ENCODE data around the gene TMPRSS9. TPM values are rescaled to one million over a fixed set of nuclear protein-coding genes. Genes with fewer than 3 reads are reported as not detected.

The TMPRSS9 gene
- total RNA-seq (2016; rRNA removed; fragmentation: Illumina TruSeq; extraction: Trizol) (1.4 and 2.5 TPM in 2 replicates), polyA plus RNA-seq (2011; rRNA removed) (5.2 and 11.1 TPM in 2 replicates), polyA minus RNA-seq (2011; rRNA and poly(A)+ RNA removed; ENCODE audit: low replicate concordance) (4.8 TPM in 1 of 2 replicates, not detected in the other), Bru-seq, nascent RNA (percentile 30 among the genes with signal in this experiment), BruChase-seq, experiment 1, labeled RNA remaining after a 6-hour chase (percentile 35 among the genes with signal in this experiment), BruChase-seq, experiment 2, labeled RNA remaining after a 2-hour chase (percentile 30 among the genes with signal in this experiment)
- 0.62 and 1.7 TPM in 2 replicates for total RNA-seq (2016; cell fraction: cytosol; rRNA removed; fragmentation: Illumina TruSeq; extraction: Trizol; ENCODE audit: low read depth)
- 1.4 and 2.0 TPM in 2 replicates for total RNA-seq (2016; cell fraction: insoluble cytoplasmic fraction; rRNA removed; fragmentation: Illumina TruSeq; extraction: Trizol)
- 0.99 and 1.0 TPM in 2 replicates for total RNA-seq (2016; cell fraction: membrane; rRNA removed; fragmentation: Illumina TruSeq; extraction: Trizol)
- 0.81 and 3.7 TPM in 2 replicates for total RNA-seq (2016; cell fraction: nucleus; rRNA removed; fragmentation: Illumina TruSeq; extraction: Trizol)
- polyA plus RNA-seq (2011; cell fraction: cytosol; rRNA removed) = 2.1 and 2.3 TPM in 2 replicates
- polyA plus RNA-seq (2011; cell fraction: nucleus; rRNA removed) = 54.9 and 71.6 TPM in 2 replicates
- polyA plus RNA-seq (2012) = 5.1 and 14.1 TPM in 2 replicates
- polyA plus RNA-seq (2016; cell fraction: cytosol; fragmentation: Illumina TruSeq; extraction: Trizol; ENCODE audit: low read depth) = 0.45 and 0.55 TPM in 2 replicates
- 1.1 and 1.2 TPM in 2 replicates for polyA plus RNA-seq (2016; cell fraction: insoluble cytoplasmic fraction; fragmentation: Illumina TruSeq; extraction: Trizol; ENCODE audit: low read depth)
- polyA plus RNA-seq (2016; cell fraction: membrane; fragmentation: Illumina TruSeq; extraction: Trizol; ENCODE audit: low read depth) = 0.57 and 0.72 TPM in 2 replicates
- polyA plus RNA-seq (2016; cell fraction: nucleus; fragmentation: Illumina TruSeq; extraction: Trizol; ENCODE audit: insufficient read depth, low read depth) = 3.4 and 5.2 TPM in 2 replicates
- polyA minus RNA-seq (2011; cell fraction: cytosol; rRNA and poly(A)+ RNA removed) = 1.7 and 2.6 TPM in 2 replicates
- polyA minus RNA-seq (2011; cell fraction: nucleus; rRNA and poly(A)+ RNA removed) = 10.8 and 12.4 TPM in 2 replicates
- long read RNA-seq, experiment 1, partial matches to known transcripts = 4 of 9 reads
- long read RNA-seq, experiment 1, other reads (novel, unspliced or antisense) = 5 of 9 reads
- long read RNA-seq, experiment 2, partial matches to known transcripts = 6 of 9 reads
- long read RNA-seq, experiment 2, other reads (novel, unspliced or antisense) = 3 of 9 reads

- Histone ChIP-seq H3K9me3 (ENCODE audit: low read length) (no peaks in the 10 kb centered on the region), H2AFZ (ENCODE audit: low read length) (no peak within 1 kb of the TSS), H3K79me2 (ENCODE audit: insufficient read depth, low read length) (no peaks in the 10 kb centered on the region), H3K4me3 (replicated peaks in 1 of 3; ENCODE audit: insufficient read depth in 1 of 3, low read depth in 2 of 3, low read length in 3 of 3) (no peak within 1 kb of the TSS), H3K9ac (ENCODE audit: insufficient read depth, low read depth, low read length) (no peak within 1 kb of the TSS), H3K27ac (ENCODE audit: extremely low read length, insufficient read depth, low read length) (no peak within 1 kb of the TSS), H3K4me1 (ENCODE audit: insufficient read depth, low read length) (no peaks in the 10 kb centered on the region), H3K36me3 (replicated peaks in 1 of 2; ENCODE audit: control insufficient read depth in 1 of 2, insufficient read depth in 2 of 2, low read length in 2 of 2) (no peaks in the 10 kb centered on the region), H4K20me1 (ENCODE audit: insufficient read depth, low read length) (no peaks in the 10 kb centered on the region; the same call in 1 of the 2 replicates), H3K4me2 (ENCODE audit: low read depth, low read length) (no peak within 1 kb of the TSS), H3K27me3 (ENCODE audit: control insufficient read depth in 1 of 2, insufficient read depth in 2 of 2, low read length in 2 of 2) (peaks cover 8 to 47% of the 10 kb centered on the region in 2 experiments)
- DNase-seq (ENCODE audit: low spot score) = no peak
- TF ChIP-seq, protein P1, sequence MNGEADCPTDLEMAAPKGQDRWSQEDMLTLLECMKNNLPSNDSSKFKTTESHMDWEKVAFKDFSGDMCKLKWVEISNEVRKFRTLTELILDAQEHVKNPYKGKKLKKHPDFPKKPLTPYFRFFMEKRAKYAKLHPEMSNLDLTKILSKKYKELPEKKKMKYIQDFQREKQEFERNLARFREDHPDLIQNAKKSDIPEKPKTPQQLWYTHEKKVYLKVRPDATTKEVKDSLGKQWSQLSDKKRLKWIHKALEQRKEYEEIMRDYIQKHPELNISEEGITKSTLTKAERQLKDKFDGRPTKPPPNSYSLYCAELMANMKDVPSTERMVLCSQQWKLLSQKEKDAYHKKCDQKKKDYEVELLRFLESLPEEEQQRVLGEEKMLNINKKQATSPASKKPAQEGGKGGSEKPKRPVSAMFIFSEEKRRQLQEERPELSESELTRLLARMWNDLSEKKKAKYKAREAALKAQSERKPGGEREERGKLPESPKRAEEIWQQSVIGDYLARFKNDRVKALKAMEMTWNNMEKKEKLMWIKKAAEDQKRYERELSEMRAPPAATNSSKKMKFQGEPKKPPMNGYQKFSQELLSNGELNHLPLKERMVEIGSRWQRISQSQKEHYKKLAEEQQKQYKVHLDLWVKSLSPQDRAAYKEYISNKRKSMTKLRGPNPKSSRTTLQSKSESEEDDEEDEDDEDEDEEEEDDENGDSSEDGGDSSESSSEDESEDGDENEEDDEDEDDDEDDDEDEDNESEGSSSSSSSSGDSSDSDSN (CRISPR knock-in tag; IDR thresholded peaks at IDR 0.05) = no peak
- no peak for FAIRE-seq
- CTCF ChIA-PET (ENCODE audit: low intra/inter-chr PET ratio, low total read pairs) = no interaction called here
- POLR2A ChIA-PET = no interaction called here
- intact Hi-C loops (cut with micrococcal nuclease; ENCODE audit: unreplicated experiment) (no loop called here), in situ Hi-C loops (cut with HindIII; ENCODE audit: extremely low pct_ligation_motif_present, low pct_unique_long_range_greater_than_20kb) (no loop called here)
- ATAC-seq = peak; percentile 21
- BruUV-seq (replicated peaks) = no TSS peak
- WGBS (ENCODE audit: low lambda C conversion rate) = 26% methylated on average over 21 of the region's 44 CpGs
These were observed at the start of gene TMPRSS9 for GRCh38 chr19:2359992-2360685. TMPRSS9 (plus strand) TSS chr19:2360265; CDS start chr19:2389786, 29,521 bp downstream.
